GM13976 (cell line): ENCODE measurements around the gene DDR2.
"Not testable (repeated sequence)": the region's sequence is repeated elsewhere in the genome, so short reads cannot be mapped to it uniquely, and the experiment has no call there.

Experiments
- DNase-seq: peaks from one replicate; pipeline ENCODE4 v3.0.0; 2012; ENCODE audit warnings: low spot score
- in situ Hi-C: fragments of 300-500 bp; cut with MboI; formaldehyde crosslinking; loops from one replicate; pipeline ENCODE4 v1.12.0; 2022; ENCODE audit warnings: low sequenced_read_pairs, mixed read lengths, inconsistent platforms; ENCODE audit not compliant: unreplicated experiment
- TF ChIP-seq, protein P1 (sequence below): IDR thresholded peaks from 2 replicates; pipeline ENCODE4 v1.5.1; 2012; ENCODE audit warnings: borderline replicate concordance, mild to moderate bottlenecking; ENCODE audit not compliant: insufficient read depth; ENCODE audit errors: extremely low read depth, missing control alignments, control extremely low read depth

Gene DDR2

DNA sequence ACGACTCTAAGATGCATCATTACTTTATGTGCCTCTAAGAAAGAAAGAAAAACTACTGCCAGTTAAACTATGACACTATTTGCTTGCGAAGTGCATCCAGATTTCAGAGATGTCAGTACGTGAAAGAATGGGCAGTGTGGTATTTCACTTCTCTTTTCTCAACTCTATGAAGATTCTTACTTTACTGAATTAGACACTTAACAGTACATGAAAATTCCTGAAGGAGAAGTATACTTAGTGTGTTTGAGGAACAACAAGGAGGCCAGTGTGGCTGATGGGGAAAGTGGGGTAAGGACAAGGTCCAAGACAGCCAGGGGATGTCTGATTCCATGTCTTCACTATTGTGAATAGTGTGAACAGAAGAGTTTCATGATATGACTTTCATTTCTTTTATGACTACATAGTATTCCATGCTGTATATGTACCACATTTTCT, 104.4 kb downstream of the DDR2 start:
- in situ Hi-C loops: no loop called here
- peak; percentile 34 for DNase-seq
- TF ChIP-seq, protein P1, sequence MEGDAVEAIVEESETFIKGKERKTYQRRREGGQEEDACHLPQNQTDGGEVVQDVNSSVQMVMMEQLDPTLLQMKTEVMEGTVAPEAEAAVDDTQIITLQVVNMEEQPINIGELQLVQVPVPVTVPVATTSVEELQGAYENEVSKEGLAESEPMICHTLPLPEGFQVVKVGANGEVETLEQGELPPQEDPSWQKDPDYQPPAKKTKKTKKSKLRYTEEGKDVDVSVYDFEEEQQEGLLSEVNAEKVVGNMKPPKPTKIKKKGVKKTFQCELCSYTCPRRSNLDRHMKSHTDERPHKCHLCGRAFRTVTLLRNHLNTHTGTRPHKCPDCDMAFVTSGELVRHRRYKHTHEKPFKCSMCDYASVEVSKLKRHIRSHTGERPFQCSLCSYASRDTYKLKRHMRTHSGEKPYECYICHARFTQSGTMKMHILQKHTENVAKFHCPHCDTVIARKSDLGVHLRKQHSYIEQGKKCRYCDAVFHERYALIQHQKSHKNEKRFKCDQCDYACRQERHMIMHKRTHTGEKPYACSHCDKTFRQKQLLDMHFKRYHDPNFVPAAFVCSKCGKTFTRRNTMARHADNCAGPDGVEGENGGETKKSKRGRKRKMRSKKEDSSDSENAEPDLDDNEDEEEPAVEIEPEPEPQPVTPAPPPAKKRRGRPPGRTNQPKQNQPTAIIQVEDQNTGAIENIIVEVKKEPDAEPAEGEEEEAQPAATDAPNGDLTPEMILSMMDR: no peak

DNA sequence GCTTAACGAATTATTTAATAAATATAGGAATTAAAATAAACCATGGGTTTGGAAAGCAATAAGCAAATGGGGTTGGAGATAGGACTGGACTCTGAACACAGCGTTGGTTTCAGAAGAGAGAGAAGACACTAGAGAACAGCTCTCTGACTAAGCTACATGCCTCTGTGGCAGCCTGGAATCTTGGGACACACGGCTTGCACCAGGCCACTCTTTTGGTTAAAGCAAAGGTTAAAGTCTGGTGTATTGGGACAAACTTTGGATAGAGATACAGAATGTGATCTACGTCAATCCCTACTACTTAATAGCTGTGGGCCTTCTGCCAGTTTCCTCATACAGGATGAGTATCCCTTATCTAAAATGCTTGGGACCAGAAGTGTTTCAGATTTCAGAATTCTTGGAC, 108.5 kb downstream of the DDR2 start:
- TF ChIP-seq, protein P1: no peak
- DNase-seq: no peak
- in situ Hi-C loops: no loop called here

DNA sequence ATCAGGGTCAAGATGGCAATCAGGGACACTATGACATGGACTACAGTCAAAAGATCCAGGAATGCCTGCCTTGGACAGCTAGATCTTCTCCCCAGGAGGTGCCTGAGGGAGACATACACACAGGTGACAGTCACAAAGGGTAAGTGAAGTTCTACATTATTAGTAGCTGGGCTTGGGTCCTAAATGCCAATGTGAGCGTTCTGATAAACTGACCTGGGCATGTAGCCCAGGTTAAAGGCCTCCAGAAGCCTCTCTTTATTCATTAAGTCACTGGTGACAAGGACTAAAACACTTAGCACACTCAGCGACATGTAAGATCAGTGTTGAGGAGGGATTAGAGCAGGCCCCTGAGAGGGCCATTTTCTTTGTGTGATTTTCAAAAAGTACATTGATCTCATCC, 109.3 kb downstream of the DDR2 start:
- TF ChIP-seq, protein P1: no peak
- in situ Hi-C loops: no loop called here
- no peak for DNase-seq

DNA sequence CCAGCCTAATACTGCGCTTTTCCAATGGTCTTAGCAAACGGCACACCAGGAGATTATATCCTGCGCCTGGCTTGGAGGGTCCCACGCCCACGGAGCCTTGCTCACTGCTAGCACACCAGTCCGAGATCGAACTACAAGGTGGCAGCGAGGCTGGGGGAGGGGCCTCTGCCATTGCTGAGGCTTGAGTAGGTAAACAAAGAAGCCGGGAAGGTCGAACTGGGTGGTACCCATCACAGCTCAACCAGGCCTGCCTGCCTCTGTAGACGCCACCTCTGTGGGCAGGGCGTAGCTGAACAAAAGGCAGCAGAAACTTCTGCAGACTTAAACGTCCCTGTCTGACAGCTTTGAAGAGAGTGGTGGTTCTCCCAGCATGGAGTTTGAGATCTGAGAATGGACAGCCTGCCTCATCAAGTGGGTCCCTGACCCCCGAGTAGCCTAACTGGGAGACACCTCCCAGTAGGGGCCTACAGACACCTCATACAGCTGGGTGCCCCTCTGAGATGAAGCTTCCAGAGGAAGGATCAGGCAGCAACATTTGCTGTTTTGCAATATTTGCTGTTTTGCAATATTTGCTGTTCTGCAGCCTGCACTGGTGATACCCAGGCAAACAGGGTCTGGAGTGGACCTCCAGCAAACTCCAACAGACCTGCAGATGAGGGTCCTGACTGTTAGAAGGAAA, 114.1 kb downstream of the DDR2 start:
- DNase-seq, in situ Hi-C loops: not testable (repeated sequence)

DNA sequence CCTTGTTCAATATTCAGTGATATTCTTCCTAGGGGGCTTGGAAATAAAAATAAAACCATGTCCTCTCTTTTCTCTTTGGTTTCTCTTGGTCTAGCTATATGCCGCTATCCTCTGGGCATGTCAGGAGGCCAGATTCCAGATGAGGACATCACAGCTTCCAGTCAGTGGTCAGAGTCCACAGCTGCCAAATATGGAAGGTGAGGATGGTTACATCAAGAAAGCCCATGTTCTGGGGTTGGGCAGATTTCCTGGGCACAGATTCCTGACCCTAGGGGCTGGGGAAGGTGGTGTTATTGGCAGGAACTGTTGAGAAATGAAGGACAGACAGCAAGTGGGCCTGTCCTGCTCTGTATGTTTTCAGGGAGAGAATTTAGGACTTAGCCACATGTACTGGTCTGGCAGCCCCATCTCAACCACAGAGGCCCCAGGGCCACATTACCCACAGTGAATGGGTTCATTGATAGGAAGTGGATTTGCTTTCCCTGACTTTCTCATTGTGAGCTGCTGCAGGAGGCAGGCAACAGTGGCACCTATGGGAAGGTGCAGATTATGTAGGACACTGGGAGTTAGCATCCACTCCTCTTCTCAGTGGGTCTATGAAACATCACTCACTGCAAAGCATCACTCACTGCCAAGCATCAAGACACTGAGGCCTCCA, 120.9 kb downstream of the DDR2 start:
- TF ChIP-seq, protein P1: no peak
- in situ Hi-C loops: no loop called here

DNA sequence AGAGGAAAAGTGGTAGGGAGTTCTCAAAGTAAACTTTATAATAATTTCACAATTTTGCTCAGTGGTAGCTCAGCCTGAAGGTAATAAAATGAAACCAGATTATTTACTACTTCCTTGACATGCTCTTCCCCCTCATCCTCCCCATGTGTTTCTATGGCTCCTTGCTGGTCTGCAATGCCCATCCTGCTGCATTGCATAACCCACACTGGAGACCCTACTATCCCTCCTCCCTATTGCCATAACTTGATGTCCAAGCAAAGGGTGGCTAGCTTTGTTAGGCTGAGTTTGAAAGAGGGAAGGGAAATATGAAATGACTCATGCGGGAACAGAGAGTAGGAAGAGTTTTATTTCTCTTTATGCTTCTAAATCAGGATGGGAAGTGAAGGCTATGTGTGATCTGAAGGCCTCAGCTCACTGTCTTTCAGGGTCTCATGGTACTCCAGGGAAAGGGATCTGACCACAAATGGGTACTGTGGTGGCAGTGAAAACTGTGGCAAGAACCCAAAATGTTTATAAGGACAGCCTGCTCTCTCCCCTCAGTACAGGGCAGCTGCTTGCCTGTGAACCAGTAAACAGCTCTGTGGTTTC, 121.8 kb downstream of the DDR2 start:
- TF ChIP-seq, protein P1: no peak
- DNase-seq: no peak
- in situ Hi-C loops: no loop called here

More for the DNA sequence above, 120.9 kb downstream of the DDR2 start:
- no peak for DNase-seq

DNA sequence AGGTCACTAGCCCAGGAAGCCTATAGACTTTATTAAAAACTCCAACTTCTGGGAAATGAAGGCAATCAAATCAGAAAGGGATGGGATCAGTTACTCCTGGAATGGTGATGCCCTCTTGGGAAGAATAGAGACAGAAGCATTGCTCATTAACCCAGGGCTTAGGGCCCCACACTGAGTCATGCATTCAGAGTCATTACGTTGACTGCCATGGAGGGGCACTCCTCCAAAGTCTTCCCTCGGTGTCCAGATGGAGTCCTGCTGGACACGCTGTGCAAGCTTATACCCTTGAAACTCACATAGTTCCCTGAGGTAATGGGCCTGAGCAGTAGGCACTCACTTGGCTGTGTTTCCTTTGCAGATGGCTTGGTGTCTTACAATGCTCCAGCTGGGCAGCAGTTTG, 123.0 kb downstream of the DDR2 start:
- TF ChIP-seq, protein P1: no peak
- DNase-seq: no peak
- in situ Hi-C loops: no loop called here
